ENCODE measurements around the gene OR2A14.
"Not testable (repeated sequence)": the region's sequence is repeated elsewhere in the genome, so short reads cannot be mapped to it uniquely, and the experiment has no call there.

The OR2A14 gene

DNA sequence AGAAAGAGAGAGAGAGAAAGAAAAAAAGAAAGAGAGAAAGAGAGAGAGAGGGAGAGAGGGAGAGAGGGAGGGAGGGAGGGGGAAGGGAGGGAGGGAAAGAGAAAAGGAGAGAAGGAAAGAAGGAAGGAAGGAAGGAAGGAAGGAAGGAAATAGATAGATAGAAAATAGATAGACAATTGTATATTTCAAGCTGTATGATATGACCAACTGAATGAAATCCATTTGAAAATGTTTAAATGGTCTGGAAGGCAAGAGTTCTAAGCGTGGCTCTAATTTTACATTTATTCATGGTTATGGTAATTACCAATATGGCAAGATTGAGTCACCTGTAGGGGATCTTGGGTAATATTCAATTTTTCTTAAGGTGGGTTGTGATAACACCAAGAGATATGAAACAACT lies 35.9 kb downstream of the OR2A14 start:
- no peak for DNase-seq

DNA sequence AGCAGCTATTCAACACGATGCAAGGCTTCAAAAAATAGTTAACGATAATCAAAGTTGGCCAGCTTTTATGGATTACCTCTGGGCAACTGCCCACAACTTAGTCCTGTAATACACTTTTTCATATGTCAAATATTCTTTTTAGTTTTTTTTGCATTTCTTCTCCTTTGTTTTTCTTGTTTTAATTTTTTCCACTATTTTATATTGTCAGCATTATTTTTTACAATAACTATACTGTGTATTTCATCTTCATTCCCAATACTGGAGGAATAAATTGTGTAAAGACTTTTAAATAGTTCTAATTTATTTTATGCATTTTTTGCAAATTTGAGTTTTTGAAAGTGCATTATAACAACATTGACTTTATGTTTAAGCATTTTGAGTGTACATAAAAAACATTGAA lies 41.8 kb downstream of the OR2A14 start:
- no peak for DNase-seq

DNA sequence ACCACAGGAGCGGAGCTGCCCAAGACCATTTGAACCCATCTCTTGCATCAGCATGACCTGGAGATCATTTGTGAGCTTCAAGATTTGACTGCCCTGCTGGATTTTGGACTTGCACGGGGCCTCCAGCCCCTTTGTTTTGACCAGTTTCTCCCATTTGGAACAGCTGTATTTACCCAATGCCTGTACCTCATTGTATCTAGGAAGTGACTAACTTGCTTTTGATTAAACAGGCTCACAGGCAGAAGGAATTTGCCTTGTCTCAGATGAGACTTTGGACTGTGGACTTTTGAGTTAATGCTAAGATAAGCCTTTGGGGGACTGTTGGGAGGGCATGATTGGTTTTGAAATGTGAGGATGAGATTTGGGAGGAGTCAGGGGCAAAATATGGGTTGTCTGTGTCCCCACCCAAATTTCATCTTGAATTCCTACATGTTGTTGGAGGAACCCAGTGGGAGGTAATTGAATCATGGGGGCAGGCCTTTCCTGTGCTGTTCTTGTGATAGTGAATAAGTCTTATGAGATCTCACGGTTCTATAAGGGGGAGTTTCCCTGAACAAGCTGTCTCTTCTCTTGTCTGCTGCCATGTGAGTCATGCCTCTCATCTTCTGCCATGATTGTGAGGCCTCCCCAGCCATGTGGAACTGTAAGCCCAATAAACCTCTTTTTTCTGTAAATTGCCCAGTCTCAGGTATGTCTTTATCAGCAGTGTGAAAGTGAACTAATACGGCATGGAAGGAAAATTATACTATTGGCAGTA lies 48.8 kb downstream of the OR2A14 start:
- DNase-seq = not testable (repeated sequence)

DNA sequence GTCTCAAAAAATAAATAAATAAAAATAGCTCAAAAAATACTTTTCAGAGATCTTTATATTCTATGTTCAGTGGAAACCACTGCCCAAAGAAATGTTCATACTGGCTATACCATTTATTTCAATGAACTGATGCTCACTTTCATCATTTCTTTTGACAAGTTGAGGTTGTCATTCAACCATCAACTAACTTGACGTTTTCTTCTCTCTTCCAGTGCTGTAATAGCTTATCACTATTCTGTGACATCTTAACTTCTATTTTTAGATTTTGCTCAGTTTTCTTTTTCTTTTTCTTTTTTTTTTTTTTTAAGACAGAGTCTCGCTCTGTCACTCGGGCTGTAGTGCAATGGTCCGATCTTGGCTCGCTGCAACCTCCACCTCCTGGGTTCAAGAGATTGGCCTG lies 51.6 kb downstream of the OR2A14 start:
- no peak for DNase-seq

DNA sequence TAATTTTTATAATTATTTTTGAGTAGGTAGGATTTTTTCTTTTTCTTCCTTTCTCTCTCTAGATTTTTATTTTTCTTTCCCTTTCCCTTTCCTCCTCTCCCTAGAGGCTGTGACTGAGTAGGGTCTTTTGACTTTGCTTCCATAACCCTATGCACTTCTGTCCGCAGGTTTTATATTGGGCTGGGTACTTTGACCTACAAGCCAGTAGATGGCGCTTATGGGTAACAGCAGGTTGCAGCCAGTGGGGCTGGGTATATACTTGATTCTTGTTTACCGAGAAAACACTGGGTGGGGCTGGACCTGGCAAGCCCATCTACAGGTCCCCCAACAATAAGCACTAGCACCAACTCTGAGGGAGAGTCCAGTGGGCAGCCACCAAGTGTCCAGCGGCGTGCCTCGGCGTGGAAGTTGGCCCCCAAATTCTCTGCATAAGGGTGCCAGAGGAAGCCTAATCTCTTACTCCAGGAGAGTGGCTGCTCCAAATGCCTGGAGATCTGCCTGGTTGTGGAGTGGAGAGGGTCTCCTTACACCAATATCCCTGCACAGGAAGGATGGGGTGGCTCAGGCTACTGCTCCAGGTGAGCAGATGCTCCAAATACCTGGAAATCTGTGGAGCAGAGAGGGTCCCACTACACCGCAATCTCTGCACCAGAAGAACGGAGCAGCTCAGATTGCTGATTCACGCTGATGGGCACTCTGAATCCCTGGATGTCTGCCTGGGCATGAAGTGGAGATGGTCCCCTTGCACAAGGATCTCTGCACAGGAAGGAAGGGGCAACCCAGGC lies 55.6 kb downstream of the OR2A14 start:
- not testable (repeated sequence) for DNase-seq

DNA sequence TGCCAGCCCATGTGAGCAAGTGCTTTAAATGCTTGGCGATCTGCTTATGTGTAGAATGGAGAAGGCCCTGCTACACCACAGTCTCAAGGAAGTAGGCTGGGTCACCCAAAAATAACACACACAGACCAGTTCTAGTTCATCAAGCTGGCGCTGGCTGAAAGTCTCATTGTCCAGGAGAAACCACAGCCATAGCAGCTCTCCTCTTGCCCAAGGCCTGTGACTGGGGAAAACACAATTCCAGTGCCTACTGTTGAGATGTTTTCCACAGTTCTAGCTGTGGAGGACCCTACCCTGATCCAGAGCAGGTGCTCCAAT lies 56.1 kb downstream of the OR2A14 start:
- DNase-seq = not testable (repeated sequence)
